PC-9 (cell line): Measurements from ENCODE around the gene HPGD. TPM values are rescaled to one million over a fixed set of nuclear protein-coding genes. Genes with fewer than 3 reads are reported as not detected.
A peak's percentile ranks its signal among the peaks of the same experiment; 100 is the strongest.

ENCODE experiments used
- BruUV-seq: library from RNA; stranded (reverse); fragments of 400-500 nt; replicated peaks from 2 replicates; lab custom pipeline; 2021; lab: Mats Ljungman, UMichigan
- CTCF ChIA-PET: fragments of 300-600 bp; sonication (Branson Sonifier 250); formaldehyde crosslinking; loops from one replicate; lab custom pipeline; 2022; ENCODE audit warnings: antibody characterized with exemption; lab: Charles Lee
- POLR2A ChIA-PET: fragments of 300-600 bp; sonication (Branson Sonifier 250); formaldehyde crosslinking; loops from one replicate; lab custom pipeline; 2022; ENCODE audit warnings: antibody characterized with exemption; ENCODE audit not compliant: unreplicated experiment; lab: Charles Lee
- DNase-seq, 2 experiments: peaks; one replicate each; pipeline versions ENCODE4 v3.0.0 to v3.0.0-alpha.2; 2015 to 2022; ENCODE audit warnings: mixed read lengths in 1 of 2
- H2AFZ ChIP-seq: fragments of 200-600 bp; sonication (generic); 2 replicates; pipeline ENCODE4 v1.8.1; 2017; ENCODE audit warnings: antibody characterized with exemption
- H3F3A ChIP-seq: fragments of 200-600 bp; sonication (generic); 2 replicates; pipeline ENCODE4 v1.8.1; 2017; ENCODE audit warnings: antibody characterized with exemption, mild to moderate bottlenecking, low read depth; ENCODE audit not compliant: insufficient read depth
- H3K27ac ChIP-seq: fragments of 200-600 bp; sonication (generic); 2 replicates; pipeline ENCODE4 v1.6.1; 2016; ENCODE audit warnings: mixed run types
- H3K27me3 ChIP-seq: fragments of 200-600 bp; sonication (generic); 2 replicates; pipeline ENCODE4 v1.6.1; 2016; ENCODE audit warnings: low read depth, mixed run types; ENCODE audit not compliant: insufficient read depth
- H3K36me3 ChIP-seq: fragments of 200-600 bp; sonication (generic); 2 replicates; pipeline ENCODE4 v1.6.1; 2016; ENCODE audit warnings: low read depth, mixed run types
- H3K4me1 ChIP-seq: fragments of 200-600 bp; sonication (generic); replicated peaks from 2 replicates; pipeline ENCODE4 v1.6.1; 2016; ENCODE audit warnings: mixed run types; ENCODE audit not compliant: insufficient read depth
- H3K4me2 ChIP-seq: fragments of 200-600 bp; sonication (generic); 2 replicates; pipeline ENCODE4 v1.6.1; 2017; ENCODE audit warnings: mixed run types
- H3K4me3 ChIP-seq: fragments of 200-600 bp; sonication (generic); 2 replicates; pipeline ENCODE4 v1.6.1; 2016; ENCODE audit warnings: mixed run types
- H3K79me2 ChIP-seq: fragments of 200-600 bp; sonication (generic); 2 replicates; pipeline ENCODE4 v1.6.1; 2017; ENCODE audit warnings: low read depth, mixed run types
- H3K9me2 ChIP-seq: fragments of 200-600 bp; sonication (generic); 2 replicates; pipeline ENCODE4 v1.8.1; 2017; ENCODE audit warnings: mild to moderate bottlenecking; ENCODE audit not compliant: insufficient read depth
- H3K9me3 ChIP-seq: fragments of 200-600 bp; sonication (generic); 2 replicates; pipeline ENCODE4 v1.8.1; 2016; ENCODE audit warnings: low read depth; ENCODE audit not compliant: insufficient read depth
- H4K20me1 ChIP-seq: fragments of 200-600 bp; sonication (generic); 2 replicates; pipeline ENCODE4 v1.8.1; 2017; ENCODE audit not compliant: insufficient read depth
- EZH2 ChIP-seq: fragments of 200-600 bp; sonication (generic); IDR thresholded peaks from 2 replicates; pipeline ENCODE4 v1.8.0; 2017; ENCODE audit warnings: antibody characterized with exemption, low read depth
- intact Hi-C: fragments of 100-400 bp; cut with micrococcal nuclease; formaldehyde crosslinking; loops from one replicate; pipeline ENCODE4 v1.10.0; 2022; ENCODE audit not compliant: unreplicated experiment
- total RNA-seq: library from RNA; stranded (reverse); gene quantifications from 2 replicates; pipeline ENCODE4 v1.2.3, GENCODE V29; 2021
- TF ChIP-seq, protein P1 (sequence below): fragments of 200-600 bp; sonication (generic); conservative IDR thresholded peaks from 2 replicates; pipeline ENCODE4 v1.6.1; 2017; ENCODE audit warnings: mixed run types, antibody characterized with exemption, mild to moderate bottlenecking, moderate library complexity

The HPGD gene
- total RNA-seq, 1 experiment from 2014 or later: 0.96 TPM

DNA sequence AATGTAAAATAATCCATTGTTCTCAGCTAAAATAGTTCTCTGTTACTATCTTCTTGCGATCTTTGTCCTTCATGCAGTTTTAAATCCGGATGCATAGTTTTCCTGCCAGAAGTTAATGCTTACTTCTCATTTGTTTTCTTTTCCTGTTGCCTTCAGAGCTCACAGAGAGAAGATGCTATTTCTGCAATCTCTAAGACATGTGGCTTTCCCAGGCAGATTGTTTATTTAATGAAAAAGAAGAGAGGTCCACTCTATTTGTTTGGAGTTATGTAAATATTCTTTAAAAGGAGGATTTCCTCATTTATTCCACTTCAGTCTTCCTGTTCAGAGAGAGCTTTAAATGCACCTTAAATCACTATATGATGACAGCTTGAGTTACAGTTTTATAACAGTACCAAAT is 39.3 kb upstream of the HPGD start:
- no peak overlapping the region for H3K4me2 ChIP-seq
- no peaks in the 10 kb centered on the region for H3K4me1 ChIP-seq
- H3K27me3 ChIP-seq: no peaks in the 10 kb centered on the region
- H3K36me3 ChIP-seq: no peaks in the 10 kb centered on the region
- POLR2A ChIA-PET: no interaction called here
- no peaks in the 10 kb centered on the region for H3K79me2 ChIP-seq
- H3K9me2 ChIP-seq: no peaks in the 10 kb centered on the region
- no peak overlapping the region for H3K4me3 ChIP-seq
- intact Hi-C loops: no loop called here
- no peak for TF ChIP-seq EZH2
- TF ChIP-seq, protein P1, sequence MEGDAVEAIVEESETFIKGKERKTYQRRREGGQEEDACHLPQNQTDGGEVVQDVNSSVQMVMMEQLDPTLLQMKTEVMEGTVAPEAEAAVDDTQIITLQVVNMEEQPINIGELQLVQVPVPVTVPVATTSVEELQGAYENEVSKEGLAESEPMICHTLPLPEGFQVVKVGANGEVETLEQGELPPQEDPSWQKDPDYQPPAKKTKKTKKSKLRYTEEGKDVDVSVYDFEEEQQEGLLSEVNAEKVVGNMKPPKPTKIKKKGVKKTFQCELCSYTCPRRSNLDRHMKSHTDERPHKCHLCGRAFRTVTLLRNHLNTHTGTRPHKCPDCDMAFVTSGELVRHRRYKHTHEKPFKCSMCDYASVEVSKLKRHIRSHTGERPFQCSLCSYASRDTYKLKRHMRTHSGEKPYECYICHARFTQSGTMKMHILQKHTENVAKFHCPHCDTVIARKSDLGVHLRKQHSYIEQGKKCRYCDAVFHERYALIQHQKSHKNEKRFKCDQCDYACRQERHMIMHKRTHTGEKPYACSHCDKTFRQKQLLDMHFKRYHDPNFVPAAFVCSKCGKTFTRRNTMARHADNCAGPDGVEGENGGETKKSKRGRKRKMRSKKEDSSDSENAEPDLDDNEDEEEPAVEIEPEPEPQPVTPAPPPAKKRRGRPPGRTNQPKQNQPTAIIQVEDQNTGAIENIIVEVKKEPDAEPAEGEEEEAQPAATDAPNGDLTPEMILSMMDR: no peak
- DNase-seq: no peak
- no peaks in the 10 kb centered on the region for H3F3A ChIP-seq
- H4K20me1 ChIP-seq: no peaks in the 10 kb centered on the region
- no peak overlapping the region for H3K27ac ChIP-seq
- H2AFZ ChIP-seq: no peak overlapping the region
- no TSS peak for BruUV-seq
- CTCF ChIA-PET: no interaction called here
- no peaks in the 10 kb centered on the region for H3K9me3 ChIP-seq

DNA sequence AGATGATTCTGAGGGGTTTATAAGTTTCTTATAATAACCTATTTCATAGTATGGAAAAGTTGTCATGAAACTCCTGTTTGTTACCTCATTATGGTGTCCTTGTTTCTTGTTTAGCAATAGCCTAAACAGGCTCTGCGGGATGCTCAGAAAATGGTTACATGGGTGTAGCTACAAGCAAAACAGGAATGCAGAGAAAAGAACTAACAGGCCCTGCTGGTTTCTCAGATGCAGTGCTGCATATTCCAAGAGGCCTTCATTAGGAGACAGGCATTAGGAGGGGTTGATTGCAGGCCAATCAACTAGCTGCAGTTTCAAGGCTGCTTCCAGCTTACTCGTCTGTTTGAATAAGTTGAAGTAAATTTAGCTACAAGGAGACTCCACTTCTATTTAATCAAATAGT is 37.6 kb upstream of the HPGD start:
- no peaks in the 10 kb centered on the region for H3K9me2 ChIP-seq
- intact Hi-C loops: no loop called here
- ChIA-PET CTCF (no interaction called here), POLR2A (no interaction called here)
- no peak overlapping the region for H3K4me3 ChIP-seq
- no peaks in the 10 kb centered on the region for H3F3A ChIP-seq
- H4K20me1 ChIP-seq: no peaks in the 10 kb centered on the region
- no TSS peak for BruUV-seq
- no peak overlapping the region for H3K27ac ChIP-seq
- no peaks in the 10 kb centered on the region for H3K79me2 ChIP-seq
- H3K4me1 ChIP-seq: no peaks in the 10 kb centered on the region; the same call in 1 of the 2 replicates
- H2AFZ ChIP-seq: 0 out of 2 replicates have a peak overlapping the region, but pooled peaks have one; percentile 11
- H3K27me3 ChIP-seq: no peaks in the 10 kb centered on the region
- no peaks in the 10 kb centered on the region for H3K9me3 ChIP-seq
- H3K36me3 ChIP-seq: no peaks in the 10 kb centered on the region
- TF ChIP-seq, protein P1: no peak
- no peak for DNase-seq
- H3K4me2 ChIP-seq: no peak overlapping the region

DNA sequence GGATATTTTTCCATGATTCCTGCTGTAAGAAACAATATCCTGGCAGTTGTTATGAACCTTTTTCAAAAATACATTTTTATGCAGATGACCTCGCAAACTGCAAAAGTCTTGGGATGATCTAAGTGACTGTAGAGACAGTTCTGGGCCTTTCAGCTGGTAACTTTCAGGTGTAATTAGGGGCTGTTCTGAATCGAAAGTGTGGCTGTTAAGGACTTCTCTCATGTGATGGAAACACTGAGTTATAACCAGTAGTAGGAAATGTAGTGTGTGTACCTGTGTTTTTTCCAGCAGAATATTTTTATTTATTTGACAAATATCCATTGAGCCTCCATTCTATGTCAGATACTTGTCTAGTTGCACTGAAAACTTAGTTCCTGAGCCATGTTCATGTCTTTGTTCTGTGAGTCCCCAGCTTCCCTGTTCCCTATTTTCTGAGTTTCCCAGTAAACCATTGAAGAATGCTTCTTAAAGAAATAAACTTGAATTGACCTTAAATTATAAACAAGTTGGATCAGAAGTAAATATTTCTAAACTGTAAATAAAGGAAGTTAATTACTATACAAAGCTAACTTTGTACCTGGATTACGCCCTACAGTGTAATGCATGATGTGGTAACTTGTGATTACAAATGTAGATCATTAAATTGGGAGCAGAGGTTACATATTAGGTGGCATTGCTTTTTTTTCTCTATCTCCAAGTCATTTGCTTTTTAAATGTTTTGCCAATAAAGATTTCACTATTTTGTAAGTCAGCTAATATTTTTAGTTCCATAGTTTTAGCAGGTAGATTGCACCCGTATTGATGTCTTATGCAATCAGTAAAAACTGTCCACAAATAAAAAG is 33.7 kb upstream of the HPGD start:
- Histone ChIP-seq H3K9me2 (no peaks in the 10 kb centered on the region), H3K4me3 (no peak overlapping the region), H3K9me3 (no peaks in the 10 kb centered on the region), H2AFZ (no peak overlapping the region), H4K20me1 (no peaks in the 10 kb centered on the region), H3K79me2 (no peaks in the 10 kb centered on the region), H3K4me1 (no peaks in the 10 kb centered on the region; the same call in 1 of the 2 replicates), H3K36me3 (no peaks in the 10 kb centered on the region), H3K27me3 (no peaks in the 10 kb centered on the region), H3K4me2 (no peak overlapping the region), H3F3A (no peaks in the 10 kb centered on the region), H3K27ac (0 out of 2 replicates have a peak overlapping the region, but pooled peaks have one; percentile 19)
- no peak for DNase-seq
- no peak for TF ChIP-seq EZH2
- TF ChIP-seq, protein P1: no peak
- no TSS peak for BruUV-seq
- POLR2A ChIA-PET: no interaction called here
- intact Hi-C loops: no loop called here
- CTCF ChIA-PET: no interaction called here
